ENCODE measurements around the gene CARMIL1. TPM values are rescaled to one million over a fixed set of nuclear protein-coding genes. Genes with fewer than 3 reads are reported as not detected.
"Not testable (repeated sequence)": the region's sequence is repeated elsewhere in the genome, so short reads cannot be mapped to it uniquely, and the experiment has no call there.

Gene CARMIL1
- total and polyA plus RNA-seq, 4 donors = 22.9 to 41.0 (median 38.4) TPM

GRCh38 chr6:25369433-25370177, 90.4 kb downstream of the CARMIL1 start:
- Histone ChIP-seq H3K27me3 (ENCODE audit: control insufficient read depth, insufficient read depth, low read length) (no peaks in the 10 kb centered on the region), H3K27ac (ENCODE audit: low read depth, low read length) (peak overlapping the region; percentile 63), H3K4me1 (ENCODE audit: control insufficient read depth, insufficient read depth, low read length) (peaks cover 4% of the 10 kb centered on the region), H3K9me3 (ENCODE audit: control insufficient read depth, insufficient read depth, low read length) (no peaks in the 10 kb centered on the region), H3K36me3 (ENCODE audit: control insufficient read depth, insufficient read depth, low read length) (no peaks in the 10 kb centered on the region), H3K4me3 (ENCODE audit: low read depth, low read length) (no peak overlapping the region)
- 22% methylated on average over 4 of the region's 10 CpGs for WGBS (ENCODE audit: insufficient coverage)
- DNase-seq (ENCODE audit: low read depth in 4 of 6, low spot score in 6 of 6) = peak in 4 of 6 donors; percentile 48 to 94 (median 78)

DNA sequence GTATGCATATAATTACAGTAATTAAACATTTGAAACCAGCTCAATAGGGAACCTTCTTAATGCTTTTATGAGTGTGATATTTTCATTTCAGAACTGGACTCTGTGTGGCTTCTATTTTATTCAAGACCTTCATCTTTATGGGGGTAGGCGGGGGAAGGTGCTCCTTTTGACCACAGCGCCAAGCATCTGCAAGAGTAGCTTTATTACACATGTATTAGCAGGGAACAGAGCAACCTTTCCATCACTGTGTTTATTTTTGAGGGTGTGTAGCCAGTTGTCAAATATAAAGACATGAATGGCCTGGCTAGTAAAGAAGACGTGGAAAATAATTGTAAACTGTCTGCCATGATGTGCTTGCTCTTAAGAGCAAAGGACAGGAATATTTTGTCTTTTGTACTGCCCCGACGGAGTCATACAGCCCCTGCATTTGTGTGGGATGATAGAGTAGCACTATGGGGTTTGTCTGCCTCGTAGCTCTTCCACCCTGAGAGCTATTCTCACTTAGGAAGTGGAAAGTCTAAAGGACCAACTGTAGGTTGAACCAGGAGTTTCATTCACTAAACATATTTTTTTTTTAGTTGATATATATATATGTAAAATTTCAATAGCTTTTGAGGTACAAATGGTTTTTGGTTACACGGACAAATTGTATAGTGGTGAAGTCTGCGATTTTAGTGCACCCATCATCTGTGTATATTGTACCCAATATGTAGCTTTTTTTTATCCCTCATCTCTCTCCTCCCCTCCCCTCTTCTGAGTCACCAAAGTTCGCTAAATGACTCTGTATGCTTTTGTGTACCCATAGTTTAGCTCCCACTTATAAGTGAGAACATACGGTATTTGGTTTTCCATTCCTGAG, 91.2 kb downstream of the CARMIL1 start:
- Histone ChIP-seq H3K27ac (ENCODE audit: low read depth, low read length) (peak overlapping the region; percentile 63), H3K36me3 (ENCODE audit: control insufficient read depth, insufficient read depth, low read length) (no peaks in the 10 kb centered on the region), H3K4me3 (ENCODE audit: low read depth, low read length) (no peak overlapping the region), H3K27me3 (ENCODE audit: control insufficient read depth, insufficient read depth, low read length) (no peaks in the 10 kb centered on the region), H3K4me1 (ENCODE audit: control insufficient read depth, insufficient read depth, low read length) (peaks cover 4% of the 10 kb centered on the region), H3K9me3 (ENCODE audit: control insufficient read depth, insufficient read depth, low read length) (no peaks in the 10 kb centered on the region)
- no peak for DNase-seq (ENCODE audit: low read depth in 4 of 6, low spot score in 6 of 6)
- WGBS (ENCODE audit: insufficient coverage) = 29% methylated on average over 3 of the region's 10 CpGs

DNA sequence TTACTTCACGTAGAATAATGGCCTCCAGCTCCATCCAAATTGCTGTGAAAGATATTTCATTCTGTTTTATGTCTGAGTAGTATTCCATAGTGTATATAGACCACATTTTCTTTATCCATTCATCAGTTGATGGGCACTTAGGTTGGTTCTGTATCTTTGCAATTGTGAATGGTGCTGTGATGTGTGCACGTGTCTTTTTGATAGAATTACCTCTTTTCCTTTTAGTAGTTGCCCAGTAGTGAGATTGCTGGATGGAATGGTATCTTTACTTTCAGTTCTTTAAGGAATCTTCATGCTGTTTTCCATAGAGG, 91.8 kb downstream of the CARMIL1 start:
- DNase-seq (ENCODE audit: low read depth in 4 of 6, low spot score in 6 of 6) = no peak
- Histone ChIP-seq H3K9me3 (ENCODE audit: control insufficient read depth, insufficient read depth, low read length) (no peaks in the 10 kb centered on the region), H3K36me3 (ENCODE audit: control insufficient read depth, insufficient read depth, low read length) (no peaks in the 10 kb centered on the region), H3K27me3 (ENCODE audit: control insufficient read depth, insufficient read depth, low read length) (no peaks in the 10 kb centered on the region), H3K4me3 (ENCODE audit: low read depth, low read length) (no peak overlapping the region), H3K4me1 (ENCODE audit: control insufficient read depth, insufficient read depth, low read length) (peaks cover 4% of the 10 kb centered on the region), H3K27ac (ENCODE audit: low read depth, low read length) (no peak overlapping the region)
- WGBS (ENCODE audit: insufficient coverage) = no CpG with 5 or more reads among the region's 2 CpGs

DNA sequence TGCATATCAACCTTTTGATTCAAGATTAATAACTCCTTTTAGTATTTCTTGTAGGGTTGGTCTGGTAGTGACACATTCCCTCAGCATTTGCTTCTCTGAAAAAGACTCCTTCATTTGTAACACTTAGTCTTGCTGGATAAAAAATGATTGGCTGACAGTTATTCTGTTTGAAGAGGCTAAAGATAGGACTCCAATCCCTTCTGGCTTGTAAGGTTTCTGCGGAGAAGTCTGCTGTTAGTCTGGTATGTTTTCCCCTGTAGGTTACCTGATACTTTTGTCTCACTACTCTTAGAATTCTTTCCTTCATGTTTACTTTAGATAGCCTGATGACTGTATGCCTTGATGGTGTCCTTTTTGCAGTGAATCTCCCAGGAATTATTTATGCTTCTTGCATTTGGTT, 96.0 kb downstream of the CARMIL1 start:
- H3K4me3 ChIP-seq (ENCODE audit: low read depth, low read length) = no peak overlapping the region
- no peaks in the 10 kb centered on the region for H3K27me3 ChIP-seq (ENCODE audit: control insufficient read depth, insufficient read depth, low read length)
- H3K9me3 ChIP-seq (ENCODE audit: control insufficient read depth, insufficient read depth, low read length) = no peaks in the 10 kb centered on the region
- H3K4me1 ChIP-seq (ENCODE audit: control insufficient read depth, insufficient read depth, low read length) = no peaks in the 10 kb centered on the region
- no peaks in the 10 kb centered on the region for H3K36me3 ChIP-seq (ENCODE audit: control insufficient read depth, insufficient read depth, low read length)
- no CpG with 5 or more reads among the region's 1 CpG for WGBS (ENCODE audit: insufficient coverage)
- DNase-seq (ENCODE audit: low read depth in 4 of 6, low spot score in 6 of 6) = no peak
- no peak overlapping the region for H3K27ac ChIP-seq (ENCODE audit: low read depth, low read length)

DNA sequence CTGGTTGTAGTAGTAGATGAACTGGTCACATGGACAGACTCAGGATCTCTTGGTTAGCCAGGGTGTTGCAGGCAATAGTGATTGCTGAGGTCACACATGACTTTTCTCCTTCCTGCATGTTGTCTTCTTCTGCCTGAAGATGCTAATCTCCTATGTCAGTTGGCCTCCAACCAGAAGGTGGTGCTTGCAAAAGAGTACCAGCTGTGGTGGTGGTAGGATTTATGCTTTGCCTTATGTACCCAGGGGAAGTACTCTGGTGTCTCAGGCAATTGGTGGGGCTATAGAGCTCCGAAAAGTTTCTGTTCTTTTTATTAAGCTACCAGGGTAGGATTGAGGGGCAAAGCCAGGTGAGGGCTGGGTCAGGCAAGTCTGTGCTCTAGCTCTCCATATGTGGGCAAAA, 98.5 kb downstream of the CARMIL1 start:
- DNase-seq (ENCODE audit: low read depth in 4 of 6, low spot score in 6 of 6) = no peak
- Histone ChIP-seq H3K27ac (ENCODE audit: low read depth, low read length) (no peak overlapping the region), H3K4me3 (ENCODE audit: low read depth, low read length) (no peak overlapping the region), H3K36me3 (ENCODE audit: control insufficient read depth, insufficient read depth, low read length) (no peaks in the 10 kb centered on the region), H3K4me1 (ENCODE audit: control insufficient read depth, insufficient read depth, low read length) (no peaks in the 10 kb centered on the region), H3K9me3 (ENCODE audit: control insufficient read depth, insufficient read depth, low read length) (no peaks in the 10 kb centered on the region), H3K27me3 (ENCODE audit: control insufficient read depth, insufficient read depth, low read length) (no peaks in the 10 kb centered on the region)
- WGBS (ENCODE audit: insufficient coverage) = 87% methylated on average over 1 of the region's 1 CpG

DNA sequence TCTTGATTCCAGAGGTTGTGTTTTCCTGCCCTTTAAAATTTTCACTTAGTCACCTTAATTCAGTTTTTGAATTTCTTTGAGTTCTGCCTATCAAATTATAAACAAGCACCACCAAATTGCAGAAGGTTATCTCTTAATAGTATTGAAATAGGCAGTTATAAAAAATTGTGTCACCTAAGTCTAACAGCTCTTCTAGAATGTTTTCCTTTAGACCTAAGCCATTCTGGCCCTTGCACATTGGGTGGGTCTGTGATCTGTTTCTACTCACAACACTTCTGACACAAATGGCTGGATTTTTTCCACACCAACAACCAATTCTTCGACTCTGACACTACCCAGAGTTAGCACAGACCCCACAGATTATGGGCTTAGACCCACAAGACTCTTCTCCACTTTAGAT, 101.9 kb downstream of the CARMIL1 start:
- Histone ChIP-seq H3K4me1 (ENCODE audit: control insufficient read depth, insufficient read depth, low read length) (no peaks in the 10 kb centered on the region), H3K9me3 (ENCODE audit: control insufficient read depth, insufficient read depth, low read length) (no peaks in the 10 kb centered on the region), H3K36me3 (ENCODE audit: control insufficient read depth, insufficient read depth, low read length) (no peaks in the 10 kb centered on the region), H3K27ac (ENCODE audit: low read depth, low read length) (no peak overlapping the region), H3K4me3 (ENCODE audit: low read depth, low read length) (no peak overlapping the region), H3K27me3 (ENCODE audit: control insufficient read depth, insufficient read depth, low read length) (no peaks in the 10 kb centered on the region)
- DNase-seq (ENCODE audit: low read depth in 4 of 6, low spot score in 6 of 6) = no peak
- WGBS (ENCODE audit: insufficient coverage) = 86% methylated on average over 1 of the region's 1 CpG

- 86% methylated on average over 7 of the region's 8 CpGs for WGBS (ENCODE audit: insufficient coverage)
Observed at GRCh38 chr6:25382476-25382875, 103.3 kb downstream of the CARMIL1 start.

GRCh38 chr6:25384234-25384633, 105.1 kb downstream of the CARMIL1 start:
- Histone ChIP-seq H3K36me3 (ENCODE audit: control insufficient read depth, insufficient read depth, low read length) (no peaks in the 10 kb centered on the region), H3K4me3 (ENCODE audit: low read depth, low read length) (no peak overlapping the region), H3K4me1 (ENCODE audit: control insufficient read depth, insufficient read depth, low read length) (no peaks in the 10 kb centered on the region), H3K27me3 (ENCODE audit: control insufficient read depth, insufficient read depth, low read length) (no peaks in the 10 kb centered on the region), H3K27ac (ENCODE audit: low read depth, low read length) (no peak overlapping the region), H3K9me3 (ENCODE audit: control insufficient read depth, insufficient read depth, low read length) (no peaks in the 10 kb centered on the region)
- no CpG with 5 or more reads among the region's 7 CpGs for whole genome bisulfite sequencing (ENCODE audit: insufficient coverage)
- no peak for DNase-seq (ENCODE audit: low read depth in 4 of 6, low spot score in 6 of 6)

More at GRCh38 chr6:25382476-25382875, 103.3 kb downstream of the CARMIL1 start:
- not testable (repeated sequence) for H3K9me3 ChIP-seq (ENCODE audit: control insufficient read depth, insufficient read depth, low read length); H3K27me3 ChIP-seq (ENCODE audit: control insufficient read depth, insufficient read depth, low read length); DNase-seq (ENCODE audit: low read depth in 4 of 6, low spot score in 6 of 6); H3K4me1 ChIP-seq (ENCODE audit: control insufficient read depth, insufficient read depth, low read length); H3K36me3 ChIP-seq (ENCODE audit: control insufficient read depth, insufficient read depth, low read length); H3K27ac ChIP-seq (ENCODE audit: low read depth, low read length); H3K4me3 ChIP-seq (ENCODE audit: low read depth, low read length)

GRCh38 chr6:25384967-25385366, 105.8 kb downstream of the CARMIL1 start:
- 97% methylated on average over 3 of the region's 5 CpGs for WGBS (ENCODE audit: insufficient coverage)
- H3K27me3 ChIP-seq (ENCODE audit: control insufficient read depth, insufficient read depth, low read length) = no peaks in the 10 kb centered on the region
- no peaks in the 10 kb centered on the region for H3K9me3 ChIP-seq (ENCODE audit: control insufficient read depth, insufficient read depth, low read length)
- H3K27ac ChIP-seq (ENCODE audit: low read depth, low read length) = no peak overlapping the region
- no peak overlapping the region for H3K4me3 ChIP-seq (ENCODE audit: low read depth, low read length)
- no peaks in the 10 kb centered on the region for H3K4me1 ChIP-seq (ENCODE audit: control insufficient read depth, insufficient read depth, low read length)
- H3K36me3 ChIP-seq (ENCODE audit: control insufficient read depth, insufficient read depth, low read length) = no peaks in the 10 kb centered on the region
- DNase-seq (ENCODE audit: low read depth in 4 of 6, low spot score in 6 of 6) = no peak

DNA sequence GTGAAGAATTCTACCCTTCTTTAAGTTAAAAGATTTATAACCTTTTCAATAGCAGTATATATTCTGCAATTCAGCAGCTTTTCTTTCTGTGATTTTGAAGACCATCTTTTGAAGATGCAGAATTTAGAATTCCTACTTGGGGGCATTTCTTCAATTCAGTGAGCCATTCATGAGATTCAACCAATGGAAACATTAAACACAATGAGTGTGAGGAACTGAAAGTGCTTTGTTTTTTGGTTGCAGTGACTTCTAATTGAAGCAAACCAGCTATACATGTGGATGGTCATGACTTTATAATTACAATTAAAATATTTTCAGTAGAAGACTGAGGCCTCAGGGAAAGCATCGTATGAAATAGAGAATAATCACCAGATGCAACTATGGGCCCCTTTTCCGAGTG, 108.3 kb downstream of the CARMIL1 start:
- H3K9me3 ChIP-seq (ENCODE audit: control insufficient read depth, insufficient read depth, low read length) = no peaks in the 10 kb centered on the region
- no peak overlapping the region for H3K4me3 ChIP-seq (ENCODE audit: low read depth, low read length)
- no peak for DNase-seq (ENCODE audit: low read depth in 4 of 6, low spot score in 6 of 6)
- no peaks in the 10 kb centered on the region for H3K36me3 ChIP-seq (ENCODE audit: control insufficient read depth, insufficient read depth, low read length)
- 29% methylated on average over 2 of the region's 2 CpGs for WGBS (ENCODE audit: insufficient coverage)
- no peak overlapping the region for H3K27ac ChIP-seq (ENCODE audit: low read depth, low read length)
- H3K27me3 ChIP-seq (ENCODE audit: control insufficient read depth, insufficient read depth, low read length) = no peaks in the 10 kb centered on the region
- H3K4me1 ChIP-seq (ENCODE audit: control insufficient read depth, insufficient read depth, low read length) = no peaks in the 10 kb centered on the region
